Osteocyte (in vitro differentiated cells): ENCODE data around the gene NAA60. TPM values are rescaled to one million over a fixed set of nuclear protein-coding genes. Genes with fewer than 3 reads are reported as not detected.

Experiments used
- DNase-seq: peaks from one replicate; pipeline ENCODE4 v3.0.0; 2021; ENCODE audit warnings: mixed read lengths; ENCODE audit not compliant: unreplicated experiment; ENCODE audit errors: extremely low spot score
- H3K27ac Mint-ChIP-seq: one replicate; pipeline ENCODE4 v1.8.0; 2021; ENCODE audit warnings: mild to moderate bottlenecking, mixed read lengths; ENCODE audit not compliant: unreplicated experiment
- H3K27me3 Mint-ChIP-seq: one replicate; pipeline ENCODE4 v1.8.0; 2021; ENCODE audit warnings: mixed read lengths; ENCODE audit not compliant: unreplicated experiment
- H3K36me3 Mint-ChIP-seq: one replicate; pipeline ENCODE4 v1.8.0; 2021; ENCODE audit warnings: mixed read lengths; ENCODE audit not compliant: unreplicated experiment
- H3K4me1 Mint-ChIP-seq: one replicate; pipeline ENCODE4 v1.8.0; 2021; ENCODE audit warnings: mixed read lengths; ENCODE audit not compliant: unreplicated experiment
- H3K4me3 Mint-ChIP-seq: one replicate; pipeline ENCODE4 v1.8.0; 2021; ENCODE audit warnings: mild to moderate bottlenecking, moderate library complexity, mixed read lengths; ENCODE audit not compliant: unreplicated experiment
- H3K9me3 Mint-ChIP-seq: one replicate; pipeline ENCODE4 v1.8.0; 2021; ENCODE audit warnings: mixed read lengths; ENCODE audit not compliant: unreplicated experiment
- total RNA-seq: library from RNA; stranded (reverse); gene quantifications from 2 replicates; pipeline ENCODE4 v1.2.1, GENCODE V29; 2021
- TF ChIP-seq, protein P1 (sequence below): fragments of 200-600 bp; sonication (generic); IDR thresholded peaks from 2 replicates; pipeline ENCODE4 v1.5.0; 2021; ENCODE audit warnings: antibody characterized with exemption, mild to moderate bottlenecking, moderate library complexity

NAA60 gene
- total RNA-seq, 1 donor from 2014 or later: 53.9 TPM

DNA sequence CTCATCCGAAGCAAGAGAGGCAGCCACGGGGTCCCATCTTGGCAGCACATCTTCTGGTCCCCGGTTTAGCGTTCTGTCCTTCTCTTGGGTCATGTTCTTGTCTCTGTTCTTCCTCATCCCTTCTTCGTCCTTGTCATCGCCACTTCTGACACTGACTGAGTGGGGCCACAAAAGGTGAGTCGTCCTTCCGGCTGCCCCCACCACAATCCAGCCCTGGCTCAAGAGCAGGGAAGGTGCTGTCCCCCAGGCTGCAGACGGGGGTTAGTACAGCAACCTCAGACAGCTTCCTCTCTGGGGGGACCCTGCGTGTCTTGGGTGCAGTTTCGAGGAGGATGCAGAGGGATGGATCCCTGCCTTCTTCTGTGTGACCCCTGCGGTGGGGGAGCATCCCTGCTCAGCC lies 21.8 kb downstream of the NAA60 start:
- H3K36me3 Mint-ChIP-seq: peaks cover 16% of the 10 kb centered on the region
- no peak for DNase-seq
- no peaks in the 10 kb centered on the region for H3K27me3 Mint-ChIP-seq
- H3K27ac Mint-ChIP-seq: no peak overlapping the region
- H3K4me3 Mint-ChIP-seq: no peak overlapping the region
- TF ChIP-seq, protein P1, sequence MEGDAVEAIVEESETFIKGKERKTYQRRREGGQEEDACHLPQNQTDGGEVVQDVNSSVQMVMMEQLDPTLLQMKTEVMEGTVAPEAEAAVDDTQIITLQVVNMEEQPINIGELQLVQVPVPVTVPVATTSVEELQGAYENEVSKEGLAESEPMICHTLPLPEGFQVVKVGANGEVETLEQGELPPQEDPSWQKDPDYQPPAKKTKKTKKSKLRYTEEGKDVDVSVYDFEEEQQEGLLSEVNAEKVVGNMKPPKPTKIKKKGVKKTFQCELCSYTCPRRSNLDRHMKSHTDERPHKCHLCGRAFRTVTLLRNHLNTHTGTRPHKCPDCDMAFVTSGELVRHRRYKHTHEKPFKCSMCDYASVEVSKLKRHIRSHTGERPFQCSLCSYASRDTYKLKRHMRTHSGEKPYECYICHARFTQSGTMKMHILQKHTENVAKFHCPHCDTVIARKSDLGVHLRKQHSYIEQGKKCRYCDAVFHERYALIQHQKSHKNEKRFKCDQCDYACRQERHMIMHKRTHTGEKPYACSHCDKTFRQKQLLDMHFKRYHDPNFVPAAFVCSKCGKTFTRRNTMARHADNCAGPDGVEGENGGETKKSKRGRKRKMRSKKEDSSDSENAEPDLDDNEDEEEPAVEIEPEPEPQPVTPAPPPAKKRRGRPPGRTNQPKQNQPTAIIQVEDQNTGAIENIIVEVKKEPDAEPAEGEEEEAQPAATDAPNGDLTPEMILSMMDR: no peak
- H3K9me3 Mint-ChIP-seq: no peaks in the 10 kb centered on the region
- H3K4me1 Mint-ChIP-seq: peaks cover 42% of the 10 kb centered on the region

DNA sequence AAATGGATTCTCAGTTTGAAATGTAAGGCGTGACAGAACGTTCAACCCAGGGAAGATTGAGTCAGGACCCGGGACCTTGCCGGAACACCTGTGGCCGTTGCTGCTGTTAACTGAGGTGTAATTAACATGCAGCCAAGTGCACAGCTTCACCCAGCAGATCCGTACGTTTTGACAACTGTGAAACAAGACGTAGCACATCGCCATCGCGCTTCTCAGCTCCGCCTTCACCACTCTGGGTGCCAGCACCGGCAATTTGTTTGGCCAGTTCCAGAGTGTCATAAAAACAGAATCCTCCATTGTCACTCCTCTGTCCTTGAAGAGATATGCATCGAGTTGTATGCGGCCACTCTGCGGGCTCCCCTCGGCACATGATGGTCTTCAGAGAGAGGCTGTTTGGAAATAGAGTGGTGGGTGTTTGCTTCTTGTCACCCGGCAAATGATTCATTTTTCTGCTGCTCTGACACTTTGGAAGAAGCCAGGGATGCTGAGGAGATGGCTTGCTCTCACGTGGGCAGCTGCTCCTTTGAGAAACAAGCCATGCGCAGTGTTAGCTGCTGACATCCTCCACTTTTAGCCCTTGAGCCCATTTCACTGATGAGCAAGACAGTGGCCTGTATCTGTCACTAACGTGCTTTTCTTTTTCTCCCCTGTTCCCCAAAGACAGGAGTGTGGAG lies 22.6 kb downstream of the NAA60 start:
- Mint-ChIP-seq H3K4me3 (no peak overlapping the region), H3K9me3 (no peaks in the 10 kb centered on the region), H3K36me3 (peaks cover 19% of the 10 kb centered on the region), H3K27me3 (no peaks in the 10 kb centered on the region), H3K4me1 (peaks cover 39% of the 10 kb centered on the region), H3K27ac (no peak overlapping the region)
- TF ChIP-seq, protein P1: no peak
- no peak for DNase-seq

DNA sequence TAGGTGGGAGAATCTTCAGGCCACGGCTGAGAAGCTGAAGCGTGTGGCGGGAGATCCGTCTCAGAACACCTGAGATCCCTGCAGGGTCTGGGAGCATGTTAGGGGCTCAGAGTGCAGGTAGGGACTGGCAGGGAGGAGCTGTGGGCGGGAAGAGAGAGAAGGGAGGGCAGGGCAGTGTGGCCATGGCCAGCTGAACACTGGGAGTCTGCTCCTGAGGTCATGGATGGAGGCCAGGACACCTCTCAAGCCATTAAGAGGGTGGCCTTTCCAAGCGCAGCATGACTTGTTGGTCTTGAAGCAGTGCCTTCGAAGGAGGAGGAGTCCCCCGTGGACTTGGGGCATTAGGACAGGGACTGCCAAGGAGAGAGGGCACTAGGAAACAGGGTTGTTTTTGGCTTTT lies 23.7 kb downstream of the NAA60 start:
- Mint-ChIP-seq H3K27me3 (no peaks in the 10 kb centered on the region), H3K36me3 (peaks cover 19% of the 10 kb centered on the region), H3K4me3 (no peak overlapping the region), H3K9me3 (no peaks in the 10 kb centered on the region), H3K4me1 (peaks cover 32% of the 10 kb centered on the region), H3K27ac (no peak overlapping the region)
- DNase-seq: no peak
- TF ChIP-seq, protein P1: no peak

DNA sequence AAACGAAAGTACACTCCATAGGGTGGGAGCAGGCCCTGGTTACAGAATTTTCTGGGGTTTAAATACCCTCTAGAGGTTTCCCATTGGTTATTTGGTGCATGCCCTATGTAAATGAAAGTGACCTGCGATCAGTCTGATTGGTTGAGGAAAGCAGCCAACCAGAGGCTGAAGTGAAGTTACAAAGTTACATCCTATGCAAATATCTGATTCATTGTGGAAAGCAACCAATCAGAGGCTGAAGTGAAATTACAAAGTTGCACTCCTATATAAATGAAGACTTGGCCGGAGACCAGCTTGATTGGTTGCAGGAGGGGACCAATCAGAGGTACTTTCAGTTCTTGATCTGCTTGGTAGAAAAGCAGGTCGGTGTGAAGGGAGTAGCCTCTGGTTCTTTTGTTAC lies 24.4 kb downstream of the NAA60 start:
- no peak for DNase-seq
- Mint-ChIP-seq H3K27me3 (no peaks in the 10 kb centered on the region), H3K4me3 (no peak overlapping the region), H3K36me3 (peaks cover 19% of the 10 kb centered on the region), H3K9me3 (no peaks in the 10 kb centered on the region), H3K27ac (no peak overlapping the region), H3K4me1 (peaks cover 33% of the 10 kb centered on the region)
- TF ChIP-seq, protein P1: no peak

DNA sequence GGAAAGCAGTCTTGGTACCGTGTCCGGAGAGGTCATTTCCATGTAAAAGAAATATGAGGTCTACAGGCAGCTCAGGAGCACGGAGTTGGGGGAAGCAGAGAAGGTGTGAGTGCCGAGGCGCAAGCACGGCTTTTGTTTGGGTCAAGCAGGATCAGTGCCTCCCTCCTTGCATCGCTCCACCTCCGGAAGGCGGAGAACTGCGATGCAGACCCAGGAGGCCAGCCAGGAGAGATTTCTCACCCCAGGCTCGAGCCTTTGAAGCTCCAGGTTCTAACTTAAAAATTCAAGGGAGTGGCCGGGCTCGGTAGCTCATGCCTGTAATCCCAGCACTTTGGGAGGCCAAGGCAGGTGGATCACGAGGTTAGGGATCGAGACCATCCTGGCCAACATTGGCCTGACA lies 25.0 kb downstream of the NAA60 start:
- no peaks in the 10 kb centered on the region for H3K9me3 Mint-ChIP-seq
- peaks cover 19% of the 10 kb centered on the region for H3K36me3 Mint-ChIP-seq
- TF ChIP-seq, protein P1: no peak
- no peak overlapping the region for H3K4me3 Mint-ChIP-seq
- peaks cover 35% of the 10 kb centered on the region for H3K4me1 Mint-ChIP-seq
- H3K27me3 Mint-ChIP-seq: no peaks in the 10 kb centered on the region
- no peak overlapping the region for H3K27ac Mint-ChIP-seq
- DNase-seq: no peak
